Measurements from ENCODE around the gene ADAMTS14.

GRCh38 chr10:70659306-70659705, 13.0 kb upstream of the ADAMTS14 start:
- TF ChIP-seq CTCF (IDR thresholded peaks at IDR 0.05; ENCODE audit: borderline replicate concordance, extremely low read depth, low read length, poor library complexity, severe bottlenecking): no peak
- TF ChIP-seq EZH2 (IDR thresholded peaks at IDR 0.05; ENCODE audit: borderline replicate concordance, low read depth, low read length, severe bottlenecking): no peak
